ENCODE measurements around the gene PP2D1.

Gene PP2D1

DNA sequence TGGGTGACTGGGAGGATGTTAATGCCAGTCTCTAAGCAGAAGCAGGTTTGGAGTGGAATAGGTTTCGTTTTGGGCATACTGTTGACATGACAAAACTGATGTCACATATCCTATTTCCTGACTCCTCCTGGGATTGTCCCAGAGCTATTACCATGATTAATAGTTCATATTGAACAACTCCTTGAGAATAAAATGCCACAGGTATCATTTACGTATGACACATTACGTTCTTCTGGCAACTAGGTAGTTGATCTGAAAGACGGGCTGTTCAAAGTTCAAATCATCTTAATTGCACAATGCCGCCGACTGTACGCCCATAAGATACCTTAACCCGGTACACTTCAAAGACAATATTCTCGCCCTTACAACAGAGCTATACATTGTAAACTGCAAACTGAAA lies 66.5 kb downstream of the PP2D1 start:
- Histone ChIP-seq H3K36me3 (ENCODE audit: control insufficient read depth in 2 of 2, insufficient read depth in 2 of 2, low read length in 2 of 2) (no peaks in the 10 kb centered on the region), H3K27ac (ENCODE audit: low read length) (no peak overlapping the region), H3K4me1 (ENCODE audit: control insufficient read depth, insufficient read depth, low read length) (peaks cover 9% of the 10 kb centered on the region), H3K9ac (ENCODE audit: low read length in 2 of 2) (no peak overlapping the region), H3K4me3 (ENCODE audit: low read length in 2 of 2) (peak overlapping the region in 1 of 2 donors; percentile 94), H3K27me3 (ENCODE audit: control insufficient read depth in 1 of 2, insufficient read depth in 2 of 2, low read length in 2 of 2) (no peaks in the 10 kb centered on the region), H3K9me3 (ENCODE audit: control insufficient read depth in 2 of 2, low read length in 2 of 2) (no peaks in the 10 kb centered on the region)

DNA sequence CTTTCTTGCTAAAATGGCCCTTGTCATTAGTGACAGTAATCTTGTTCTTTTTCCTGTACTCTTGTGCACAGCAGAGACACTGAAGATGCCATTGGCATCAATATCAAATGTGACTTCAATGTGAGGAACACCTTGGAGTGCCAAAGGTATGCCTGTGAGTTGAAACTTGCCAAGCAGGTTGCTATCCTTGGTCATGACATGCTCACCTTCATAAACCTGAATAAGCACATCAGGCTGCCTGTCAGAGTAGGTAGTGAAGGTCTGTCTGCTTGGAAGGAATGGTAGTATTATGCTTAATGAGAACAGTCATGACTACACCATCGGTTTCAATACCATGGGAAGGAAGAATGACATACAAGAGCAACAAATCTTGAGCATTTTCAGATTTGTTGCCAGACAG lies 71.4 kb downstream of the PP2D1 start:
- Histone ChIP-seq H3K9ac (ENCODE audit: low read length in 2 of 2) (no peak overlapping the region), H3K36me3 (ENCODE audit: control insufficient read depth in 2 of 2, insufficient read depth in 2 of 2, low read length in 2 of 2) (no peaks in the 10 kb centered on the region), H3K27me3 (ENCODE audit: control insufficient read depth in 1 of 2, insufficient read depth in 2 of 2, low read length in 2 of 2) (no peaks in the 10 kb centered on the region), H3K4me1 (ENCODE audit: control insufficient read depth, insufficient read depth, low read length) (no peaks in the 10 kb centered on the region), H3K4me3 (ENCODE audit: low read length in 2 of 2) (no peak overlapping the region), H3K27ac (ENCODE audit: low read length) (no peak overlapping the region), H3K9me3 (ENCODE audit: control insufficient read depth in 2 of 2, low read length in 2 of 2) (no peaks in the 10 kb centered on the region)

DNA sequence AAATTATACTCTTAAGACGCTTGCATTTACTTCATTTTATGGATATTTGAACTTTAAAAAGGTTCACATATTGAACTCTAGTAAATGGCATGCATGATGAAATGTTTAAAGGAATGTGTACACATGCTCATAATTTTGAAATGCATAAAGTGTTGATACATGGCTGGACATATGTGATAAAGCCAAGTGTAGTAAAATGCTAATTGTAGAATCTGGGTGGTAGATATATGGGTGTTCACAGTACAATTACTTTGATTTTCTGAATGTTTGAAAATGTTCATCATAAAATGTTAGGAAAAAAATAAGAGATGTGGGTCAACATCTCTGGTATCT lies 73.8 kb downstream of the PP2D1 start:
- H3K36me3 ChIP-seq (ENCODE audit: control insufficient read depth in 2 of 2, insufficient read depth in 2 of 2, low read length in 2 of 2) = no peaks in the 10 kb centered on the region
- H3K27me3 ChIP-seq (ENCODE audit: control insufficient read depth in 1 of 2, insufficient read depth in 2 of 2, low read length in 2 of 2) = peaks cover 0 to 4% of the 10 kb centered on the region in 2 donors
- no peaks in the 10 kb centered on the region for H3K9me3 ChIP-seq (ENCODE audit: control insufficient read depth in 2 of 2, low read length in 2 of 2)
- H3K9ac ChIP-seq (ENCODE audit: low read length in 2 of 2) = no peak overlapping the region
- H3K4me3 ChIP-seq (ENCODE audit: low read length in 2 of 2) = no peak overlapping the region
- H3K4me1 ChIP-seq (ENCODE audit: control insufficient read depth, insufficient read depth, low read length) = no peaks in the 10 kb centered on the region
- no peak overlapping the region for H3K27ac ChIP-seq (ENCODE audit: low read length)

DNA sequence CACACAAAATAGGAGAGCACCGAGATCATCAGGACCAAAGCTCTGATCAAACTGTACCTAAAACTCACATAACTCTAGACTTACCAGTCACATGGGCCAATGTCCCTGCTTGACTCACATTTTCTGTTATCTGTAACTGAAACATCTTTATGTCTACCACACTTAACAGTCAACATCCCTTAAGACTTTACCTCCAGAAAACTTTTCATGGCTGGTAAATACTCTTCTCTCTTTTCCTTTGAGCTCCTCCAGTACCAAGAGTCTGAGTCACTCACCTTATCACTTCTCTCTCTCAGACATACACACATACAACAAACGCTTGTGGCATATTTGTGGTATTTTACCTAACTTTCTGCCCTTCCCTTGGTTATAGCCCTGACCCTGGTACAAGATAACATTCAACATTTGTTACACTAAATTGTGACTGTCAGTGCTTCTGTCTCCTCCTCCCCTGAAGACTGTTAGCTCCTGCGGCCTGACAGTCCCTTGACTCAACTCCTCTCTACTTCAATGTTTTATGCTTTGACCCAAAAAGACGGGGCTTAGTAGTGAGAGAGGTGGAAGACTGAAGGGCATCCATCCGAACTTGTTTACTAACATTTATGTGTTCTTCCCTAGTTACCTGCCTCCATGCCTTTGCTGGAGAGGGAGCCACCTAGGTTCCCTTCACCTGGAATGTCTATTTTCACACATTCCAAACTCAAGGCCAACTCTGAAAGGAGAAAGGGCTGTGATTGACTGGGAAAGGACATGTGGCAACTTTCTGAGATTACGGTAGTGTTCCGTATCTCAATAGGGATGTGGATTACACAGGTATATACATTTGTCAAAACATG lies 74.4 kb downstream of the PP2D1 start:
- Histone ChIP-seq H3K9me3 (ENCODE audit: control insufficient read depth in 2 of 2, low read length in 2 of 2) (no peaks in the 10 kb centered on the region), H3K27me3 (ENCODE audit: control insufficient read depth in 1 of 2, insufficient read depth in 2 of 2, low read length in 2 of 2) (peaks cover 0 to 4% of the 10 kb centered on the region in 2 donors), H3K9ac (ENCODE audit: low read length in 2 of 2) (no peak overlapping the region), H3K27ac (ENCODE audit: low read length) (no peak overlapping the region), H3K4me3 (ENCODE audit: low read length in 2 of 2) (no peak overlapping the region), H3K36me3 (ENCODE audit: control insufficient read depth in 2 of 2, insufficient read depth in 2 of 2, low read length in 2 of 2) (no peaks in the 10 kb centered on the region), H3K4me1 (ENCODE audit: control insufficient read depth, insufficient read depth, low read length) (no peaks in the 10 kb centered on the region)

Measured in stomach smooth muscle (tissue), 2 donors.